ENCODE results near the gene MB.

Gene MB

DNA sequence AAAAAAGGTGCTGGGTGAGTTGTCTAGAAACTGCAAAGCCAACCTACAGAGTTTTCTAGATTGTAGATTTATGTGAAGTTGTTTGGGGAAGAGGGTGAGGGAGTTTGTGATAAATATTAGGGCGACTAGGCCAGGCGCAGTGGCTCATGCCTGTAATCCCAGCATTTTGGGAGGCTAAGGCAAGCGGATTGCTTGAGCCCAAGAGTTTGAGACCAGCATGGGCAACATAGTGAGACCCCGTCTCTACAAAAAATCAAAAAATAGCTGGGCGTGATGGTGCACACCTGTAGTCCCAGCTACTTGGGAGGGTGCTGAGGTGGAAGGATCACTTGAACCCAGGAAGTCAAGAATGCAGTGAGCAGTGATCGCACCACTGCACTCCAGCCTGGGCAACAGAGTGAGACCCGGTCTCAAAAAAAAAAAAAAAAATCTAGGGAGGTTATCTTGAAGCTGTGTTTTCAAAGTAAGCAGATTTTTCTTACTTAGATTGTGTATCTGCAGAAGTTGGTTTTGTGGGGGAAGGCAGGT is 32.0 kb upstream of the MB start:
- DNase-seq (ENCODE audit: low read depth in 1 of 2, low spot score in 1 of 2) = no peak
- Histone ChIP-seq H3K27ac (replicated peaks) (peak overlapping the region; percentile 76), H3K4me3 (replicated peaks; ENCODE audit: insufficient read depth, low read length) (peak overlapping the region; percentile 51), H3K27me3 (ENCODE audit: insufficient read depth, poor library complexity, severe bottlenecking) (no peaks in the 10 kb centered on the region)
- TF ChIP-seq, protein P1, sequence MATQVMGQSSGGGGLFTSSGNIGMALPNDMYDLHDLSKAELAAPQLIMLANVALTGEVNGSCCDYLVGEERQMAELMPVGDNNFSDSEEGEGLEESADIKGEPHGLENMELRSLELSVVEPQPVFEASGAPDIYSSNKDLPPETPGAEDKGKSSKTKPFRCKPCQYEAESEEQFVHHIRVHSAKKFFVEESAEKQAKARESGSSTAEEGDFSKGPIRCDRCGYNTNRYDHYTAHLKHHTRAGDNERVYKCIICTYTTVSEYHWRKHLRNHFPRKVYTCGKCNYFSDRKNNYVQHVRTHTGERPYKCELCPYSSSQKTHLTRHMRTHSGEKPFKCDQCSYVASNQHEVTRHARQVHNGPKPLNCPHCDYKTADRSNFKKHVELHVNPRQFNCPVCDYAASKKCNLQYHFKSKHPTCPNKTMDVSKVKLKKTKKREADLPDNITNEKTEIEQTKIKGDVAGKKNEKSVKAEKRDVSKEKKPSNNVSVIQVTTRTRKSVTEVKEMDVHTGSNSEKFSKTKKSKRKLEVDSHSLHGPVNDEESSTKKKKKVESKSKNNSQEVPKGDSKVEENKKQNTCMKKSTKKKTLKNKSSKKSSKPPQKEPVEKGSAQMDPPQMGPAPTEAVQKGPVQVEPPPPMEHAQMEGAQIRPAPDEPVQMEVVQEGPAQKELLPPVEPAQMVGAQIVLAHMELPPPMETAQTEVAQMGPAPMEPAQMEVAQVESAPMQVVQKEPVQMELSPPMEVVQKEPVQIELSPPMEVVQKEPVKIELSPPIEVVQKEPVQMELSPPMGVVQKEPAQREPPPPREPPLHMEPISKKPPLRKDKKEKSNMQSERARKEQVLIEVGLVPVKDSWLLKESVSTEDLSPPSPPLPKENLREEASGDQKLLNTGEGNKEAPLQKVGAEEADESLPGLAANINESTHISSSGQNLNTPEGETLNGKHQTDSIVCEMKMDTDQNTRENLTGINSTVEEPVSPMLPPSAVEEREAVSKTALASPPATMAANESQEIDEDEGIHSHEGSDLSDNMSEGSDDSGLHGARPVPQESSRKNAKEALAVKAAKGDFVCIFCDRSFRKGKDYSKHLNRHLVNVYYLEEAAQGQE (IDR thresholded peaks at IDR 0.05; ENCODE audit: insufficient replicate concordance, low read depth) = no peak
- TF ChIP-seq, protein P2, sequence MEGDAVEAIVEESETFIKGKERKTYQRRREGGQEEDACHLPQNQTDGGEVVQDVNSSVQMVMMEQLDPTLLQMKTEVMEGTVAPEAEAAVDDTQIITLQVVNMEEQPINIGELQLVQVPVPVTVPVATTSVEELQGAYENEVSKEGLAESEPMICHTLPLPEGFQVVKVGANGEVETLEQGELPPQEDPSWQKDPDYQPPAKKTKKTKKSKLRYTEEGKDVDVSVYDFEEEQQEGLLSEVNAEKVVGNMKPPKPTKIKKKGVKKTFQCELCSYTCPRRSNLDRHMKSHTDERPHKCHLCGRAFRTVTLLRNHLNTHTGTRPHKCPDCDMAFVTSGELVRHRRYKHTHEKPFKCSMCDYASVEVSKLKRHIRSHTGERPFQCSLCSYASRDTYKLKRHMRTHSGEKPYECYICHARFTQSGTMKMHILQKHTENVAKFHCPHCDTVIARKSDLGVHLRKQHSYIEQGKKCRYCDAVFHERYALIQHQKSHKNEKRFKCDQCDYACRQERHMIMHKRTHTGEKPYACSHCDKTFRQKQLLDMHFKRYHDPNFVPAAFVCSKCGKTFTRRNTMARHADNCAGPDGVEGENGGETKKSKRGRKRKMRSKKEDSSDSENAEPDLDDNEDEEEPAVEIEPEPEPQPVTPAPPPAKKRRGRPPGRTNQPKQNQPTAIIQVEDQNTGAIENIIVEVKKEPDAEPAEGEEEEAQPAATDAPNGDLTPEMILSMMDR (IDR thresholded peaks at IDR 0.05; ENCODE audit: insufficient read depth, low read length) = no peak
- TF ChIP-seq GABPA (IDR thresholded peaks at IDR 0.05; ENCODE audit: low read depth) (no peak), SPI1 (IDR thresholded peaks at IDR 0.05; ENCODE audit: borderline replicate concordance, low read depth) (no peak), POLR2AphosphoS5 (IDR thresholded peaks at IDR 0.05; ENCODE audit: low read depth) (no peak)

DNA sequence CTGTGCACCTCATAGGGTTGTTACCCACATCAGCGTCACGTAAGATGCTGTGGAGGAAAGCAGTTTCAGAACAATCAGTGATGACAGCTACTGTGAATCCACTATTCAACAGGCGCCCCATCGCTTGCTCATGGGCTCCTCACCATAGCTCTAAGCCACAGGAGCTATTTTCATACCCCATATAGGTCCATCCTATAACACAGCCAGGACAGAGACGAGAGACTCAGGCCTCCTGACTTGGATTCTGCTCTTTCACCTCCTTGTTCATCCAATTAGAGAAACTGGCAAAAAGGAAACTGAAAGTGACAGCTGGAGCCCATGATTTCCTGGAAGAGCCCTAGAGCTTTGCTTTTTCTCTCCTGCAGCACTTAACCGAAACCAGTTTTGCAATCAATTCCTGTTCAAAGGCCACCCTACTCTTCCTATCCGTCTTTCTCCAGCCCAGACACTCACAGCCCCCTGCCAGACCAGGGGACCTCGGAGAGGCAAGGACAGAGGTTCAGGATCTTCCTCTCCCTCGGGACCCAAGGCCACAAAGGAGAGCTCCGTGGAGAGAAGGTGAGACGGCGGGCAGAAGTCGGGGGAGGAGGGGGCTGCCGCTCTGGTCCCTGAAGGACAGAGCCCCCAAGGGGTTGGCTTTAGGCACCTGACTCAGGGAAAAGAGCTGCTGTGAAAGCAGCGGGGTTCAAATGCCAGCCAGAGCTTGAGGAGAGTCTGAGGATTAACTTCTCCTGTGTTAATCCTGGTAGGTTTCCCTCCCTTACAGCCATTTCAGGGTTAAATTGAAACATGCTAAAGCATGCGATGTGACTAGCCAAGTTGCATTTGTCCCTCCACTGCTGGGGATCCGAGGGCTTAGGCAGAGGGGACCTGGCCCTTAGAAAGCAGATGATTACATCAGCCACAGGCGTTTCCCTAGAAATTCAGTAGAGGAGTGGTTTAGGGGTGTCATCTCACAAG is 31.2 kb upstream of the MB start, which contains the start of gene APOL6:
TSS of gene APOL6 (plus strand) at position 381 of the 960 bp plus-strand sequence. CDS start 7,980 bp downstream, outside the sequence.
- Histone ChIP-seq H3K27ac (replicated peaks) (peak within 1 kb of the TSS; percentile 76), H3K4me3 (replicated peaks; ENCODE audit: insufficient read depth, low read length) (peak within 1 kb of the TSS; percentile 51)

DNA sequence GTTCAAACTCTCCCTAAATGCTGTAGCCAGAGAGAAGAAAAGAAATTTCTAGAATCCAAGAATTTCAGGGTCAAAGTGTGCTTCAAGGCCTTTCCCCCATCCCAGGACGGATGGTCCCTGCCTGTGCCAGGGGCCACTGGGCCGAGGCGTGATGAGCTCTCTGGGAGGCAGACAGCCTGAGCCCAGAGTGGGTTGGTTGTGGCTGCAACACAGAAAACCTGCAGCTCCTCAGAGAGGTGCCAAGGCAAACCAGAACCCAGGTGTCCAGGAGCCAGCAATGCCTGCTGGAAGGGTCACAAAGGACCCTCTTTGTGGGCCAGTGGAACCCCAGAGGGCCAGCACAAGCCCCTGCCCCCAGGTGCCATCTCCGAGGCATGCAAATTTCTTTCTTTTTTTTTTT is 28.5 kb upstream of the MB start:
- Histone ChIP-seq H3K4me3 (replicated peaks; ENCODE audit: insufficient read depth, low read length) (no peak overlapping the region), H3K27me3 (ENCODE audit: insufficient read depth, poor library complexity, severe bottlenecking) (no peaks in the 10 kb centered on the region), H3K27ac (replicated peaks) (no peak overlapping the region)
- DNase-seq (ENCODE audit: low read depth in 1 of 2, low spot score in 1 of 2) = no peak
- TF ChIP-seq GABPA (IDR thresholded peaks at IDR 0.05; ENCODE audit: low read depth) (no peak), SPI1 (IDR thresholded peaks at IDR 0.05; ENCODE audit: borderline replicate concordance, low read depth) (no peak), POLR2AphosphoS5 (IDR thresholded peaks at IDR 0.05; ENCODE audit: low read depth) (no peak)
- TF ChIP-seq, protein P2 (IDR thresholded peaks at IDR 0.05; ENCODE audit: insufficient read depth, low read length) = no peak
- TF ChIP-seq, protein P1 (IDR thresholded peaks at IDR 0.05; ENCODE audit: insufficient replicate concordance, low read depth) = no peak

More for the DNA sequence above, 31.2 kb upstream of the MB start, which contains the start of gene APOL6:
- TF ChIP-seq, protein P2 (IDR thresholded peaks at IDR 0.05; ENCODE audit: insufficient read depth, low read length) = no peak
- TF ChIP-seq, protein P1 (IDR thresholded peaks at IDR 0.05; ENCODE audit: insufficient replicate concordance, low read depth) = peak; percentile 26
- TF ChIP-seq SPI1 (IDR thresholded peaks at IDR 0.05; ENCODE audit: borderline replicate concordance, low read depth) = no peak
- 0 out of 2 replicates have a peak, but pooled peaks have one; percentile 23 for TF ChIP-seq POLR2AphosphoS5 (IDR thresholded peaks at IDR 0.05; ENCODE audit: low read depth)
- no peak for TF ChIP-seq GABPA (IDR thresholded peaks at IDR 0.05; ENCODE audit: low read depth)
- DNase-seq (ENCODE audit: low read depth in 1 of 2, low spot score in 1 of 2) = peak in 1 of 2 experiments; percentile 54
- no peaks in the 10 kb centered on the region for H3K27me3 ChIP-seq (ENCODE audit: insufficient read depth, poor library complexity, severe bottlenecking)
